ENCODE results near the gene SH3BP1.

DNA sequence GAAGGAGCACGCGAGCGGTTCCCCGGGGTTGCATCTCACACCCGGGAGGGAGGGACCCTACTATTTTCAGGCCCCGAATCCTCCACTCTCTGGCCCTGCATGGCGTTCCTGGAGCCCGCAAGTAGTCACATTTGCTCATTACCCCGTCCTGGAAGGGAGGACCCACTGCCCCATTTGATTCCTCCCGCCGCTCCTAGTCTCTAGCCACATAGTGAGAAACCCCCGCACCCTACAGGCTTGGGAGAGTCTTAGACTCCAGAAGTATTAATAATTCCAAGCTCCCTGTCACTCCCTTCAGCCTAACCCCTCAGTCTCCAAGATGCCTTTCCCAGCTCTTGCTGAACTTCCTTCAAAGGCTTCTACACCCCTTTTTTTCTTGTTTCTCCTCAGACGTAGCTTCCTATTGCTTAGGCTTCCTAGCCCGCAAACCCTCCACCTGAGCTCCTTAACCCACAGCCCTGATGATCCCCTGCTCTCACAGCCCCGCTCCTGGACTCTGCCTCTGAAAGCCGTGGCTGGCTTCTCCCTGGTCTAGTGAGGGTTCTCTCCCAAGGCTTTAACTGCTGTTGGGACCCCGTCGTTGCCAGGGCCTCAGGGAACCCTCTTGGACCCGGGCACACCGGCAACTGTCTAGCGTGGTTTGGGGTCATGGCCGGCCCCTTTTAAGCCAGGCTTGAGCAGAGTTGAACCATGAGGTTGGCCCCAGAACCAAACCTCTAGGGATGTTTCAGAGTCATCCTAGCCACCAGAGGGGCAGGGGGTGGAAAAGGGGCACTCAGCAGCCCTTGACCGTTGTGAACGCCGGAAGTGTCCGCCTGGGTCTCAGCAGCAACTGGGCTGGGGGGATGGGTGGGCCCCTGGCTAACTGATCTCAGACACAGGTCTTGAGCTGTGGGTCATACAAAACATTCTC, 30.0 kb upstream of the SH3BP1 start:
- TF ChIP-seq GATA2 (IDR thresholded peaks at IDR 0.05; ENCODE audit: low read depth, low read length) (no peak), GATA3 (IDR thresholded peaks at IDR 0.05; ENCODE audit: low read depth, low read length) (no peak)
